Erythroblast (primary cell): ENCODE measurements around the gene NAT16.
A peak's percentile ranks its signal among the peaks of the same experiment; 100 is the strongest.

Experiments used
- DNase-seq, 2 experiments: peaks; one replicate each; lab custom pipeline; 2025; lab: John Stamatoyannopoulos, UW
- GATA1 ChIP-seq: IDR thresholded peaks from 2 replicates; pipeline ENCODE4 v1.6.1; 2011; ENCODE audit warnings: low read depth, mild to moderate bottlenecking, control low read depth, low read length, moderate library complexity
- POLR2A ChIP-seq: IDR thresholded peaks from 2 replicates; pipeline ENCODE4 v1.6.1; 2011; ENCODE audit warnings: mild to moderate bottlenecking, low read length

NAT16 gene

GRCh38 chr7:101180130-101180755 is at the start of gene NAT16:
Gene NAT16 (minus strand): TSS chr7:101180293. CDS start chr7:101174807, 5,486 bp downstream.
- TF ChIP-seq POLR2A: no peak
- TF ChIP-seq GATA1: no peak
- DNase-seq: no peak

- DNase-seq: no peak
- no peak for TF ChIP-seq POLR2A
- TF ChIP-seq GATA1: no peak
These were observed 46.6 kb upstream of the NAT16 start for GRCh38 chr7:101226721-101227120.

- TF ChIP-seq GATA1 (no peak), POLR2A (no peak)
- DNase-seq: no peak
These were observed 45.6 kb upstream of the NAT16 start for GRCh38 chr7:101225650-101226049.

GRCh38 chr7:101223528-101223927 is 43.4 kb upstream of the NAT16 start:
- TF ChIP-seq GATA1 (no peak), POLR2A (no peak)
- DNase-seq: no peak

GRCh38 chr7:101222275-101222830 is 42.3 kb upstream of the NAT16 start:
- DNase-seq: no peak
- TF ChIP-seq POLR2A (no peak), GATA1 (no peak)

- peak in 1 of 2 experiments; percentile 65 for DNase-seq
- no peak for TF ChIP-seq GATA1
- no peak for TF ChIP-seq POLR2A
These were observed 40.2 kb upstream of the NAT16 start for GRCh38 chr7:101220295-101220694.

- no peak for DNase-seq
- TF ChIP-seq POLR2A: peak; percentile 6
- no peak for TF ChIP-seq GATA1
These were observed 38.4 kb upstream of the NAT16 start for GRCh38 chr7:101218236-101219125.

GRCh38 chr7:101217388-101218235 is 37.5 kb upstream of the NAT16 start, which contains the start of the genes PLOD3 and ZNHIT1:
Gene PLOD3 (minus strand): TSS chr7:101217581. CDS start chr7:101217274, 307 bp downstream.
Gene ZNHIT1 (plus strand): TSS chr7:101218165. CDS start chr7:101218196, 31 bp downstream.
- TF ChIP-seq POLR2A (peak; percentile 66), GATA1 (no peak)
- DNase-seq: peak; percentile 98 to 99

- peak; percentile 42 to 61 for DNase-seq
- no peak for TF ChIP-seq GATA1
- no peak for TF ChIP-seq POLR2A
These were observed 36.8 kb upstream of the NAT16 start for GRCh38 chr7:101216860-101217387.

- no peak for DNase-seq
- TF ChIP-seq GATA1 (no peak), POLR2A (no peak)
These were observed 36.1 kb upstream of the NAT16 start for GRCh38 chr7:101216001-101216859.

- TF ChIP-seq GATA1 (no peak), POLR2A (no peak)
- DNase-seq: no peak
These were observed 31.9 kb upstream of the NAT16 start for GRCh38 chr7:101212014-101212413.

- DNase-seq: no peak
- TF ChIP-seq GATA1 (no peak), POLR2A (no peak)
These were observed 31.4 kb upstream of the NAT16 start for GRCh38 chr7:101211501-101211900.
